ENCODE data around the gene CDK15.

GRCh38 chr2:201932511-201932910 is 126.2 kb downstream of the CDK15 start:
- TF ChIP-seq POLR2A (IDR thresholded peaks at IDR 0.05; ENCODE audit: low read depth, low read length), result no peak
- no peak for TF ChIP-seq POLR2AphosphoS5 (IDR thresholded peaks at IDR 0.05; ENCODE audit: low read depth, low read length)
- no peak for TF ChIP-seq TAF1 (IDR thresholded peaks at IDR 0.05; ENCODE audit: borderline replicate concordance, low read depth, low read length)
